ENCODE measurements around the gene OSCP1. TPM values are rescaled to one million over a fixed set of nuclear protein-coding genes. Genes with fewer than 3 reads are reported as not detected.

The OSCP1 gene
- total RNA-seq, 1 donor from 2014 or later = 14.2 TPM

DNA sequence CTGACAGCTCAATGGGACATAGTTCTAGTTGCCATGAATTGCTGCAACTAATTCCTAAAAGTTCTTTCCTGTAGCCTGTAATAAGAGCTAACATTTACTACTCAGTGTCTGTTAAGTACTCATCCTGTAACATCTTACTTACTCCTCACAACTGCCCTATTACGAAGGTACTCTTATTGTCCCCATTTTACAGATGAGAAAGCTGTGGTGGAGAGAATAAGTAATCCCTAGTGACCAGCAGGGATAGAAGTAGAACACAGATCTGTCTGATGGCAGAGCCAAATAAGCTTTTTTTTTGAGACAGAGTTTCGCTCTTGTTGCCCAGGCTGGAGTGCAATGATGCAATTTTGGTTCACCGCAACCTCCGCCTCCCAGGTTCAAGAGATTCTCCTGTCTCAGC lies 67.6 kb downstream of the OSCP1 start:
- DNase-seq (ENCODE audit: low read depth) = no peak

DNA sequence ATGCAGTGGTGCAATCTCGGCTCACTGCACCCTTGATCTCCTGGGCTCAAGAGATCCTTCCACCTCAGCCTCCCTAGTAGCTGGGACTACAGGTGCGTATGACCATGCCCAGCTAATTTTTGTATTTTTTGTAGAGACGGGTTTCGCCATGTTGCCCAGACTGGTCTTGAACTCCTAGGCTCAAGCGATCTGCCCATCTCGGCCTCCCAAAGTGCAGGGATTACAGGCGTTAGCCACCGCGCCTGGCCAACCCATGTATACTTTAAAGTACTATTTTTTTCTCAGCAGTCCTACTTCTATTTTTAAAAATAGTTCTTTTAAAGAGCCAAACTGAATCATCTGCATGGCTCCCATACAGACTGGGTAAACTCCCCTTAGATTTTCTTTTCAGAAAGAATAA lies 68.0 kb downstream of the OSCP1 start:
- no peak for DNase-seq (ENCODE audit: low read depth)

DNA sequence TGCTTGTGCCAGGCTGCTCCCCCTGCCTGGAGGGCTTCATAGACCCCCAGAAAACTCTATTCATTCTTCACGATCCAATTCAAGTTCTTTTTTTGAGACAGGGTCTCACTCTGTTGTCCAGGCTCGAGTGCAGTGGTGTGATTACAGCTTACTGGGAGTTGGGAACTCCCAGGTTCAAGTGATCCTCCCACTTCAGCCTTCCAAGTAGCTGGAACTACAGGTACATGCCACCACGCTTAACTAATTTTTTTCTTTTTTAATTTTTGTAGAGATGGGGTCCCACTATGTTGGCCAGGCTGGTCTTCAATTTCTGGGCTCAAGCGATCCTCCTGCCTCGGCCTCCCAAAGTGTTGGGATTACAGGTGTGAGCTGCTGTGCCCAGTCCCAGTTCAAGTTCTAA lies 68.8 kb downstream of the OSCP1 start:
- DNase-seq (ENCODE audit: low read depth) = no peak

DNA sequence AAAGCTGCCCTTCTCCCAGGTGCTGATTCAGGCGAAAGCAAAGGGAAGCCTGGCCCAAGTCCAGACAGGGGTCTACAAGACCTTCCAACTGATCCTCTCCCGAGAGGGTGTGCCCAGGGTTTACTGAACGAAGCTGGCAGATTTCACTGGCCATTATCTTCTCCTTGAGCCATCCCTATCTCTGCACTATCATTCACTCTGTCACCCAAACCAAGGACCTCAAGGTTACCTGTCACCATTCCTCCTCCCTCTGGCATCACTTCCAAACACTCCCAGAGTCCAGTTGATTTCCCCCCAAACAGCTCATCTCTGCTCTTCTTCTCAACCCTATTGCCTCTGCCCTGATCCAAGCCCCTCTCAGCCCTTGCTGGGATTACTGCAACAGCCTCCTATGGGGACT lies 69.5 kb downstream of the OSCP1 start:
- no peak for DNase-seq (ENCODE audit: low read depth)

DNA sequence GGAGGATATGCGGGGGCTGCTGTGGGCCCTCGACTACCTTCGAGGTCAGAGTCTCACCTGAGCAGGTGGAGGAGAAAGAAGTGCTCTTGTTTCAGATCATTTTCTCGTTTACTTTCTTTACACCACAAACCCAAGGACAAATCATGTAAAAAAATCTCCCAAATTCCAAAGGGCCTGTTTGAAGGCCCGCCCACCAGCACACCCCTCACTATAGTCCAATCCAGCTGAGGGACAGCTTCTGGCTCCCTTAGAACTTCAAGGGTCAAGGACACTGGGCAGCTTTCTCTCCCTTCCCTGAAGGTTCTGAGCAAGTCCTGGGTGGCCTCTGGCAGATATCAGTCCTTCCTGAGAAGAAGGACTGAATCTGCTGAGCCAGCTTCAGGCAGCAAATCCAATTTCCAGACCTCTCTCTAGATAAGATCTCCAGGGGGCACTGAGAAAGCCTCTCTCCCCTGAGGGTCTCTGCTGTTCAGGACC lies 70.1 kb downstream of the OSCP1 start:
- DNase-seq (ENCODE audit: low read depth) = no peak

DNA sequence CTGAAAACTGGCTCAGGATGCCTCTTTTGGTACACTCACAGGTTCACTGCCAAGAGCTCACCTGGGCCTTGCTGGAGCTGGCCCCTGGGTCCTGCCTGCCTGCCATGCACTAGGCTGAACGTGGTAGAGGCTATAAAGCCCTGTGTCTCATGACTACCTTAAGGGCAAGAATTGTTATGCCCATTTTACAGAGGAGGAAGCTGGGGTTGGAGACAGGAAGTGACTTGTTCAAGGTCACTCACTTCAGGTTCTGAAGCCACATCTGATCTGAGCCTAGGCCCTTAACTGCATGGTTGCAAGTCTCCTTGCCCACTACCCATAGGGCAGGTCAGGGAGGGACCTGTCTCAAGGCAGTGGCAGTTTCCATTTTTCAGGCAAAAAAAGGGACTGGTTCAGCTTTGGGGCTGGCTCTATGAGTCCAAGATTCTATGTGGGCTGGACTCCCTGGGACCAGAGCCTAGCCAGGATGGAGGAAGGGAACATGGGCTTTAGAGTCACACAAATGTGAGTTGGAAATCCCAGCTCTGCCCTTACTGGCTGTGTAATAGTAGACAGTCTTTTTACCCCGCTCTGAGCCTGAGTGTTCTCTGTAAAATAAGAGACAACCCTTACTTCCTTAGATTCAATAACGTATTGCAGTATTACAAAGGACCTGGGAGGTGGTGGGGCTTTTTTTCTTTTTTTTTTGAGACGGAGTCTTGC lies 72.3 kb downstream of the OSCP1 start:
- DNase-seq (ENCODE audit: low read depth) = no peak

DNA sequence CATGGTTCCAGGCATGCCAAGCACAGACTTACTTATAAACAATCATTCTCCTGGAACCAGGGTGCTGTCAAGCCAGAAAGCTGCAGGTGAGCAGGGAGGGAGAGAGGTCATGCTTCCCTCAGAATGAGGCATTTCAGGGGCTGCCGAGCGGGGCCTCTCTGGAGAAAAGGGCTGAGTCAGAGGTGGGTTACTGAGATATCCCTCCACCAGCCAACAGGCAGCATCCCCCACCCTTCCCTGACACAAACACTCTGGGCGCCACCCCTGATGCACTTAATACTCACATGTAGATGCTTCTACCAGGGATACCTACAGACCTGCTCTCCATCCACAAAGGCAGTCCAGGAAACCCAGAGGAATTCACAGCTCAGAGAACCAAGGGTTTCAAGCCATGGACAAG lies 77.6 kb downstream of the OSCP1 start:
- no peak for DNase-seq (ENCODE audit: low read depth)

DNA sequence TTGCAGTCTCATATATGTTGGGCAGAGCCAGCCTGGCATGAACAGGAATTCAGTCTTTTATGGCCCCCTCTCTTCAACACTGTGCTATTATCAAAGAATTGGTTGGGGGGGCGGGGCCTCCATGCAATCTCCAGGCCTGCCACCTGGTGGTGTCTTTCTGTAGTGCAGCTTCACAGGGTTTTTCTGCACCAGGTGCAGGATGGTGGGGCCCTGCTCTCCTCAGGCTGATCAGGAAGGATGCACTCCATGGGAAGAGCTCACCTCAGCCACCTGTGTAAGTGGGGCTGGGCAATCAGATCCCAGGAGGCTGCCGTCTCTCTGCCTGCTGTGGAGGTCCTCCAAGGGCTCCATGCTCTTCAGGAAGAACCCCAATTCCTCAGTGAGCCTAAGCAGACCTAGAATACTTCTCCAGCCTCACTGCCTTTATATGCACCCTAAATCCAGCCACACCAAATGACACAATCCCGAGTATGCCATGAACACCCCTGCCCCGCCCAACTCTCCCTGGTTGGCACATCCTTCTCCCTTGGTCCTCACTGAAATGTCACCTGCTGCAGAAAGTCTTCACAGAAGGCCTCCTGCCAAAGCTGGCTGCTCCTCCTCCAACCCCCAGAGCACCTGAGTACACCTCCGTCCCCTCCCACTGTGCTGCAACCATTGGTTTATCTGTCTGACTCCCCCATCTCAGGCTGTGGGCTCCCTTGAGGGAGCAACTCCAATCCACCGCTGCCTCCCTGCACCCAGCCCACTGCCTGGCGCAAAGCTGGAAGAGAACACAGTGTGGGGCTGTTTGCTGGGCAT lies 81.0 kb downstream of the OSCP1 start:
- DNase-seq (ENCODE audit: low read depth) = peak; percentile 36

Other genes with a start within 250 kb of the OSCP1 start
- gene THRAP3, start 226.0 kb downstream of the OSCP1 start, total RNA-seq = 130 TPM in 2 replicates
- 2.8 and 6.4 TPM in 2 replicates for gene SH3D21, start 144.1 kb downstream of the OSCP1 start, total RNA-seq
- 56.6 and 104 TPM in 2 replicates for gene EVA1B, start 126.8 kb downstream of the OSCP1 start, total RNA-seq
- 17.4 and 34.5 TPM in 2 replicates for gene STK40, start 64.5 kb downstream of the OSCP1 start, total RNA-seq
- gene LSM10, start 52.5 kb downstream of the OSCP1 start, total RNA-seq = 6.4 and 12.1 TPM in 2 replicates
- gene MRPS15, start 13.9 kb upstream of the OSCP1 start, total RNA-seq = 47.7 and 98.5 TPM in 2 replicates
- gene CSF3R, start 32.5 kb upstream of the OSCP1 start, total RNA-seq = 0.15 TPM in 1 of 2 replicates, not detected in the other

Data from renal cortical epithelial cell (primary cell).